Activated CD4-positive, alpha-beta memory T cell treated with anti-CD3 and anti-CD28 coated beads, Interleukin-2, amount 10 ng/mL, durations not matched to agents 7 days and 5 days (primary cell): ENCODE measurements around the gene LBH. TPM values are rescaled to one million over a fixed set of nuclear protein-coding genes. Genes with fewer than 3 reads are reported as not detected.

ENCODE experiments used
- CTCF ChIA-PET: fragments of 350-600 bp; sonication (Branson Sonifier 250); formaldehyde crosslinking; loops from one replicate; lab custom pipeline; 2021; ENCODE audit warnings: antibody characterized with exemption, inconsistent platforms; lab: Charles Lee
- POLR2A ChIA-PET: fragments of 350-600 bp; sonication (Branson Sonifier 250); formaldehyde crosslinking; loops from one replicate; lab custom pipeline; 2021; ENCODE audit warnings: antibody characterized with exemption; lab: Charles Lee
- DNase-seq: peaks from one replicate; pipeline ENCODE4 v3.0.0-alpha.2; 2020
- H3K27ac Mint-ChIP-seq: one replicate; pipeline ENCODE4 v1.8.0; 2021; ENCODE audit warnings: mild to moderate bottlenecking, mixed read lengths
- H3K27me3 Mint-ChIP-seq: one replicate; pipeline ENCODE4 v1.8.0; 2021; ENCODE audit warnings: mixed read lengths
- H3K36me3 Mint-ChIP-seq: one replicate; pipeline ENCODE4 v1.8.0; 2021; ENCODE audit warnings: low read depth, mixed read lengths
- H3K4me1 Mint-ChIP-seq: one replicate; pipeline ENCODE4 v1.8.0; 2021; ENCODE audit warnings: mixed read lengths
- H3K4me3 Mint-ChIP-seq: one replicate; pipeline ENCODE4 v1.8.0; 2021; ENCODE audit warnings: mild to moderate bottlenecking, mixed read lengths
- H3K9me3 Mint-ChIP-seq: one replicate; pipeline ENCODE4 v1.8.0; 2021; ENCODE audit warnings: mixed read lengths
- total RNA-seq, 2 experiments: library from RNA; stranded (reverse); gene quantifications; one replicate each; pipeline ENCODE4 v1.2.3, GENCODE V29; 2021

Gene LBH
- total RNA-seq, 2 experiments from 2014 or later: 105 to 110 TPM

GRCh38 chr2:30218814-30219213 lies 12.5 kb upstream of the LBH start:
- Mint-ChIP-seq H3K9me3 (no peaks in the 10 kb centered on the region), H3K4me3 (no peak overlapping the region), H3K27ac (no peak overlapping the region), H3K27me3 (no peaks in the 10 kb centered on the region), H3K4me1 (peaks cover 20% of the 10 kb centered on the region), H3K36me3 (no peaks in the 10 kb centered on the region)
- ChIA-PET POLR2A (interaction anchor here (1.0 kb wide), 1 partner anchor 22 kb away, joined by 4 read pairs; no protein-coding TSS in a partner anchor), CTCF (interaction anchor here (1.3 to 1.5 kb wide), 2 partner anchors 54 to 493 kb away, joined by 3 to 5 read pairs; no protein-coding TSS in a partner anchor)
- DNase-seq: no peak

DNA sequence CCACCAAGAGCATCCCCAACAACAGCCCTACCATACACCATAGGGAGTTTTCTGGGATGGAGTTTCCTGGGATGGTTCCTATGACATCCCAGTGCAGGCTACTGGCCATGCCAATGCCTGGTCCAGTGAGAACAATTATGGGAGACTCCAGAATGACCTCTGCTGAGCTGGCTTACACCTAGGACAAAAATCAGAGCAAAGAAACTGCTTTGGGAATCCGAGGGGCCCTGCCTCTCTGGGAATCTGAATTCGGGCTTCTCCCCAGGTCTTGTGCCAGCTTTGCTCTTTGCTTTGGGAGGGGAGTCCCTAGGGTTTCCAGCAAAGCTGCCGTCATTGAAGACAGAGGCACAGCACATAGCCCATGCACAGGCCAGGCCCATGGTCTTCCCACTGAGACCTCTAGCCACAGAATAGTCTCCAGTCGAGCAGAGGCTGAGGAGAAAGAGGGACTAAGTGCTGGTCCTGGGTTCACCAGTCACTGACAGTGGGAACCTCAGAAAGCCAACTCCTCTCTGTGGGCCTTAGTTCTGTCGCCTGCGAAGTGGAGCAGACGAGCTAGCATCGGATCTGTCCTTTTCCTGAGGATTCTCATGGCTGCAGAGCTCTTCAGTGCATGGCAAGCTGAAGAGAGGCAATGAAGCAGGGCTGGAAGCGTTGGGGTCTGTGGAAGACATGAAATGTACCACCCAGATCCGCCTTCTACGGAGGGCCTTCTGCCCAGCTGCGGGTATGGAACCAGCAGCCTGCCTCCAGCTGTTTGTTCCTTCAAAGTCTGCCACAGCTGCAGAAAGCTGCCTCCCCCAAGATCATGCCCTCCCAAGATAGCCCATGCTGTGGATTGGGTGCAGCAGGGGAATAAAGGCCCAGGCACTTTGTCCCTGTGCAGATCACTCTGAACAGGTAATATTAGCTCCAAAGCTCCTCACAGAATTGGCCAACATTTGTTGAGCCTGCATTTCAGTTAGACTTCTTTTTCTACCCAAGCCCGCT lies 11.2 kb upstream of the LBH start:
- CTCF ChIA-PET: interaction anchor here (1.5 to 2.6 kb wide), 3 partner anchors 12 to 491 kb away, joined by 6 to 9 read pairs (median 6); no protein-coding TSS in a partner anchor
- H3K4me1 Mint-ChIP-seq: peaks cover 32% of the 10 kb centered on the region

DNA sequence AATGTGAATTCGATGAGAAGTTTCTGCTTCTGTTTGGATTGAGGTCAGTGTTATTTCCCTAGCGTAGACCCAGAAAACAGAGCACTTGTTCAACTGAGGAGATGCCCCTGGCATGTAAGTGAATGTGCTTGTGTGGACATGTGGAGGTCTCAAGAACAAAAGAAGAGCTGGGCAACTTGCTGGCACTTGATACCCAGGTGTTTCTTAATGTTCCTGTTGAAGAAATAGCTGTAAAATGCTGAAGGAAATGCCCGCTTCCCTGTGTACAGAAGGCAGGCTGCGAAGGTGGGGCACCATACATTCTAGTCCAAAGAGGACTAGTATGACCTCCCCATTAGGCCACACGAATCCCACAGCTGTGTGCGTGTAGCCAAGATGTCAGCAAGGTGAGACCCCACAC lies 9.8 kb upstream of the LBH start:
- Mint-ChIP-seq H3K27me3 (no peaks in the 10 kb centered on the region), H3K4me1 (peaks cover 44% of the 10 kb centered on the region), H3K9me3 (no peaks in the 10 kb centered on the region), H3K4me3 (no peak overlapping the region), H3K36me3 (no peaks in the 10 kb centered on the region), H3K27ac (no peak overlapping the region)
- no peak for DNase-seq
- ChIA-PET POLR2A (interaction anchor here (0.9 to 1.9 kb wide), 3 partner anchors 11 to 19 kb away, joined by 3 to 8 read pairs (median 5); no protein-coding TSS in a partner anchor), CTCF (interaction anchor here (1.5 to 2.6 kb wide), 3 partner anchors 13 to 489 kb away, joined by 6 to 9 read pairs (median 6); no protein-coding TSS in a partner anchor)

More for the DNA sequence above, 11.2 kb upstream of the LBH start:
- H3K9me3 Mint-ChIP-seq: no peaks in the 10 kb centered on the region
- H3K27me3 Mint-ChIP-seq: no peaks in the 10 kb centered on the region
- H3K4me3 Mint-ChIP-seq: no peak overlapping the region
- no peak for DNase-seq
- H3K36me3 Mint-ChIP-seq: no peaks in the 10 kb centered on the region
- POLR2A ChIA-PET: interaction anchor here (1.2 kb wide), 1 partner anchor 12 kb away, joined by 5 read pairs; no protein-coding TSS in a partner anchor
- no peak overlapping the region for H3K27ac Mint-ChIP-seq

DNA sequence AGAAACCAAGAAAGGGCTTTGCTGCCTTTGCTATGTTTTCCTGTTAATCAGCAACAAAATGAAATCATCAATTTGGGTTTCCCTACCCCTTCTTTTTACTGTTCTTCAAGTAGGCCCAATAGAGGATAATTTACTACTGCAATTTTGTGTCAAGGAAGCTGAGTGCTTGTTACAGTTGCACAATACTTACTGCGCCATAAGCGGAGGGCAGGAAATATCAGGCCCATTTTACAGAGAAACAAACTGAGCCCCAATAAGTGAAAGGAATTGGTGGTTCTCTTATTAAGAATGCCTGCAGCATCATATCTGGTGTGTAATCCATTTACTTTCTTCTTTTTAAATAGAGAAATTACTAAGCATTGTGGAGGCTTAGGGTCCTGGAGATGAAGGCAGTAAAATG lies 9.3 kb upstream of the LBH start:
- H3K27me3 Mint-ChIP-seq: no peaks in the 10 kb centered on the region
- H3K9me3 Mint-ChIP-seq: no peaks in the 10 kb centered on the region
- H3K27ac Mint-ChIP-seq: no peak overlapping the region
- no peak for DNase-seq
- ChIA-PET CTCF (interaction anchor here (2.0 kb wide), 1 partner anchor 489 kb away, joined by 6 read pairs; no protein-coding TSS in a partner anchor), POLR2A (interaction anchor here (0.9 to 1.9 kb wide), 4 partner anchors 9 to 18 kb away, joined by 3 to 8 read pairs (median 4); no protein-coding TSS in a partner anchor)
- no peaks in the 10 kb centered on the region for H3K36me3 Mint-ChIP-seq
- H3K4me1 Mint-ChIP-seq: peaks cover 49% of the 10 kb centered on the region
- no peak overlapping the region for H3K4me3 Mint-ChIP-seq

GRCh38 chr2:30222636-30223360 lies 8.5 kb upstream of the LBH start:
- Mint-ChIP-seq H3K27ac (peak overlapping the region; percentile 49), H3K4me1 (peaks cover 57% of the 10 kb centered on the region), H3K36me3 (no peaks in the 10 kb centered on the region), H3K4me3 (no peak overlapping the region), H3K27me3 (no peaks in the 10 kb centered on the region), H3K9me3 (no peaks in the 10 kb centered on the region)
- ChIA-PET CTCF (interaction anchor here (1.2 to 1.3 kb wide), 2 partner anchors 58 to 489 kb away, joined by 4 read pairs; no protein-coding TSS in a partner anchor), POLR2A (interaction anchor here (1.0 to 2.7 kb wide), 4 partner anchors 10 to 115 kb away, joined by 3 to 9 read pairs (median 6); no protein-coding TSS in a partner anchor)
- no peak for DNase-seq

DNA sequence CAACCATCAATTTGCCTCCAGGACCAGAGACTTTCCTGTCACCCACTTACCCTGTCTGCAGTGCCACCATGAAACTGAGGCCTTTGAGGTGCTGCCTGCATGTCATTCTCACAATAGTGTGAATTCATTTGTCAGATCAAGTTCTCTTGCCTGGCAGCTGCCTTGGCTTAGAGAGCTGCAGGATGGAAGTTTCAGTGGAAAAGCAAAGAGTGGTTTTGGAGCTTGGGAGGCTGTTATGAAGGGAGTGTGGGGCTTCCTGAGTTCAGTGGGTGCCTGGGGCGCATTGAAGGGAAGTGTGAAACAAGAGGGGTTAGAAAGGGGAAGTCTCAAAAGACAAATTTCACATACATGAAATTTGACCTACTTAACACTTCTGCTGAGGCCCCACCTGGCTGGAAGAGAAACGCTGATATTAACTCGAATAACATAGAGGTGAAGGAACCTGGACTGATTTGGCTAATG lies 7.9 kb upstream of the LBH start:
- DNase-seq: no peak
- Mint-ChIP-seq H3K4me3 (no peak overlapping the region), H3K27me3 (no peaks in the 10 kb centered on the region), H3K36me3 (no peaks in the 10 kb centered on the region), H3K27ac (peak overlapping the region; percentile 49), H3K4me1 (peaks cover 57% of the 10 kb centered on the region), H3K9me3 (no peaks in the 10 kb centered on the region)
- ChIA-PET CTCF (interaction anchor here (1.2 to 1.3 kb wide), 2 partner anchors 58 to 488 kb away, joined by 4 read pairs; no protein-coding TSS in a partner anchor), POLR2A (interaction anchor here (1.9 to 4.4 kb wide), 5 partner anchors 9 to 223 kb away, joined by 8 to 36 read pairs (median 16); partner anchors contain the start of genes LCLAT1 and YPEL5)

GRCh38 chr2:30224151-30224550 lies 7.2 kb upstream of the LBH start:
- DNase-seq: no peak
- H3K36me3 Mint-ChIP-seq: no peaks in the 10 kb centered on the region
- peaks cover 57% of the 10 kb centered on the region for H3K4me1 Mint-ChIP-seq
- POLR2A ChIA-PET: interaction anchor here (2.0 to 4.4 kb wide), 5 partner anchors 10 to 222 kb away, joined by 9 to 36 read pairs (median 16); partner anchors contain the start of genes LCLAT1 and YPEL5
- CTCF ChIA-PET: interaction anchor here (1.3 to 2.1 kb wide), 2 partner anchors 9 to 59 kb away, joined by 4 to 7 read pairs; no protein-coding TSS in a partner anchor
- peak overlapping the region; percentile 65 for H3K27ac Mint-ChIP-seq
- H3K9me3 Mint-ChIP-seq: no peaks in the 10 kb centered on the region
- peak overlapping the region; percentile 24 for H3K4me3 Mint-ChIP-seq
- H3K27me3 Mint-ChIP-seq: no peaks in the 10 kb centered on the region

DNA sequence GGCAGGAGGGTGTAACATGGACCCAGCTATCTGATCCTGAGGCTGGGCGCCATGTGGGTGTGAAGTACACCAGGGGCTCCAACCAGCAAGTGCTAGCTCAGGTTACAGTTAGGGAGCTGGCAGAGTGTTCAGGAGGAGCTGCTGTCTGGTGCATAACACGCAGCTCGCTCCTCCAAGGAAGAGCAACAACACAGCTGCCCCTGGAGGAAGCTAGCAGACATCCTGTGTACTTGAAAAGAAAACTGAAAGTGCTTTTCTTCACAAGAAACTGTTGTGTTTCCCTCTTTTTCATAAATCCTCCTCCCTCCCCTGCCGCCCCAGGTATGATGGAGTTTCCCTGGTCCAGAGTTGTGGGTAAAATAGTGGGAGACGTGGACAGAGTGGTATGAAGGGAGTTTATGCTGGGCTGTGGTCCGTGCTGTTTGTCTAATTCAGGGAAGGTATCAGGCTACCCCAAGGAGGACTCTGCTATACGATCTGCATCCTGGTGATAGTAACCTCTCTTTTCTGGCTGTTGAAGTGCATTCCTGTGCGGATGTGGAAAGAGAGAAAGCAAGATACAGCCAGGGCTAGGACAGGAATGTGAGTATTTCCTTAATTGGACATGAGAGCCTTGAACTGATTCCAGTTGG lies 6.1 kb upstream of the LBH start:
- Mint-ChIP-seq H3K9me3 (no peaks in the 10 kb centered on the region), H3K36me3 (no peaks in the 10 kb centered on the region), H3K4me3 (peak overlapping the region; percentile 95), H3K27ac (peak overlapping the region; percentile 93), H3K4me1 (peaks cover 59% of the 10 kb centered on the region), H3K27me3 (peaks cover 5% of the 10 kb centered on the region)
- CTCF ChIA-PET: interaction anchor here (0.9 to 2.1 kb wide), 10 partner anchors 8 to 486 kb away, joined by 3 to 10 read pairs (median 4); no protein-coding TSS in a partner anchor
- peak; percentile 59 for DNase-seq
- POLR2A ChIA-PET: interaction anchor here (0.7 to 4.4 kb wide), 11 partner anchors 9 to 221 kb away, joined by 3 to 36 read pairs (median 7); partner anchors contain the start of genes LCLAT1 and YPEL5

GRCh38 chr2:30226144-30227032 lies 4.9 kb upstream of the LBH start:
- Mint-ChIP-seq H3K27me3 (peaks cover 11% of the 10 kb centered on the region), H3K36me3 (no peaks in the 10 kb centered on the region), H3K9me3 (no peaks in the 10 kb centered on the region), H3K4me3 (peak overlapping the region; percentile 95), H3K27ac (peak overlapping the region; percentile 93), H3K4me1 (peaks cover 65% of the 10 kb centered on the region)
- POLR2A ChIA-PET: interaction anchor here (0.6 to 4.4 kb wide), 12 partner anchors 8 to 220 kb away, joined by 3 to 36 read pairs (median 6); partner anchors contain the start of genes LCLAT1 and YPEL5
- DNase-seq: no peak
- CTCF ChIA-PET: interaction anchor here (0.7 to 2.2 kb wide), 13 partner anchors 7 to 485 kb away, joined by 3 to 11 read pairs (median 4); no protein-coding TSS in a partner anchor

DNA sequence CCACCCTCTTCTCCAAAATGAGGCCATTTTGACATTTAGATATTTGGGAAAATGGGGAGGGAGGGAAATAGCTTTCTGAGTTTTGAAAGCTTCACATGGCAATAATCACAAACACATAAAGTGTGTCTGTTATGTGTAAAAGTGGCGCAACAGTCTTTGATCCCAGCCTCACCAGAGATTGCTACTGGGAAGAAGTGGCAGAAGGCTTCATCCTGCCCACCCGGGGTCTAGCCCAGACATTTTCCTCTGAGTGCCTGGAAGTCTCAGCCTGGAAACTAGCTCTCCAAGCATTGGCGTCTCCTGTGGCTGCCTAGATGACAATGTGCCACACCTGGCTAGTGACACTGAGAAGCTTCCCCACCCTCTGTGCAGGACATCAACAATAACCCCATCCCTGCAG lies 1.7 kb upstream of the LBH start:
- peaks cover 11% of the 10 kb centered on the region for H3K27me3 Mint-ChIP-seq
- CTCF ChIA-PET: interaction anchor here (1.0 to 1.4 kb wide), 3 partner anchors 9 to 23 kb away, joined by 4 to 8 read pairs (median 7); no protein-coding TSS in a partner anchor
- no peak overlapping the region for H3K27ac Mint-ChIP-seq
- H3K4me3 Mint-ChIP-seq: peak overlapping the region; percentile 75
- peaks cover 9% of the 10 kb centered on the region for H3K36me3 Mint-ChIP-seq
- peaks cover 57% of the 10 kb centered on the region for H3K4me1 Mint-ChIP-seq
- POLR2A ChIA-PET: interaction anchor here (0.8 to 12.4 kb wide), 9 partner anchors 13 to 217 kb away, joined by 3 to 138 read pairs (median 5); partner anchors contain the start of genes LCLAT1 and YPEL5
- no peaks in the 10 kb centered on the region for H3K9me3 Mint-ChIP-seq
- no peak for DNase-seq
